ENCODE measurements around the gene SBSN. TPM values are rescaled to one million over a fixed set of nuclear protein-coding genes. Genes with fewer than 3 reads are reported as not detected.

Gene SBSN
- total RNA-seq, 1 experiment from 2014 or later: 0.39 TPM

DNA sequence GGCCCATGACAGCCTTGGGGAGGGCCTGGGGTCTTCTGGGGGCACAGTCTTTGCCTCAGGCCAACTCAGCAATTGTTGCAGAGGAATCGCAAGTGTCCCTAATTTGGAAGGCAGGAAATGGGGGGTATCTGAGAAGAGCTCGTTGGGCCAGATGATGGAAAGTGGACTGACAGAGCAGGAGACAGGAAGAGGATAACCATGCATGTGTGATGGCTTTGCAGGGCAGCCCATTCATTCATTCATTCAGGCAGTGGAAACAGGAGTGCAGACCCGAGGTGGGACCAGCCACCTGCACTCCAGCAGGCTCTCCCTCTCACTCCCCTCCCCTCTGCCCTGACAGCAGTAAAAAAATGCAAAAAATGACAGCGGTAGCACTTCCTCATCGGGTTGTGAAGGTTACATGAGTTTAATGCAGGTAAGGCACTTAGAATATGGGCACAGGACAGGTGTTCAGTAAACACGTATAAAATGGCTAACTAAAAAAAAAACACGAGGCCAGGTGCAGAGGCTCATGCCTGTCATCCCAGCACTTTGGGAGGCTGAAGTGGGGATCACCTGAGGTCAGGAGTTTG lies 12.3 kb upstream of the SBSN start:
- Histone ChIP-seq H3K4me1 (ENCODE audit: control insufficient read depth, insufficient read depth, low read length) (peaks cover 6% of the 10 kb centered on the region; the same call in 1 of the 2 replicates), H3K4me3 (ENCODE audit: low read depth in 2 of 2, low read length in 2 of 2) (no peak overlapping the region), H3K36me3 (ENCODE audit: control insufficient read depth, insufficient read depth, low read length) (peaks cover 4% of the 10 kb centered on the region; the same call in 1 of the 2 replicates), H3K27ac (ENCODE audit: low read length) (no peak overlapping the region), H3K27me3 (ENCODE audit: control insufficient read depth, insufficient read depth, low read length) (no peaks in the 10 kb centered on the region), H3K9me3 (ENCODE audit: control insufficient read depth, insufficient read depth, low read depth, low read length) (no peaks in the 10 kb centered on the region)
- ChIA-PET POLR2A (no interaction called here), CTCF (no interaction called here)
- DNase-seq (ENCODE audit: low read depth, low spot score) (no peak), ATAC-seq (no peak)
- intact Hi-C loops (cut with micrococcal nuclease; ENCODE audit: unreplicated experiment): no loop called here
- no TSS peak for BruUV-seq (replicated peaks)
- no peak for TF ChIP-seq POLR2AphosphoS5 (IDR thresholded peaks at IDR 0.05; ENCODE audit: low read depth, low read length)
- in situ Hi-C loops (cut with HindIII; ENCODE audit: low pct_unique_long_range_greater_than_20kb, low sequenced_read_pairs): no loop called here

DNA sequence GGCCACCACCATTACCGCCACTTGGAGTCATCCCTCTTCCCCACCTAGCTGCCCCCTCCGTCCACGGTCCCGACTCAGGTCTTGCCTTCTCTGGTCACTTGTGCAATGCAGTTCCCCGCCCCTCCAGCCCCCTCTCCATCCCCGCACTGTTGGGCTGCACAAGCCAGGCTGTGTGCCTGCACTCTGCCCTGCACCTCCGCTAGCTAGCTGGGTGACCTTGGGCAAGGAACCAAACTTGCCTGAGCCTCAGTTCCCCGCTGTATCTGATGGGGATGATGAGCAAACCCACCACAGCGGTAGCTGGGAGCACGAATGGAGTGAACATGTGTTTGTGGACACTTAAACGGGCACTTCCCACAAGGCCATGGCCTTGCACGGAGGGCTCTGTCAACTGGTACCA lies 11.7 kb upstream of the SBSN start:
- Histone ChIP-seq H3K4me3 (ENCODE audit: low read depth in 2 of 2, low read length in 2 of 2) (no peak overlapping the region), H3K9me3 (ENCODE audit: control insufficient read depth, insufficient read depth, low read depth, low read length) (no peaks in the 10 kb centered on the region), H3K27me3 (ENCODE audit: control insufficient read depth, insufficient read depth, low read length) (no peaks in the 10 kb centered on the region), H3K4me1 (ENCODE audit: control insufficient read depth, insufficient read depth, low read length) (peaks cover 6% of the 10 kb centered on the region; the same call in 1 of the 2 replicates), H3K36me3 (ENCODE audit: control insufficient read depth, insufficient read depth, low read length) (peaks cover 4% of the 10 kb centered on the region; the same call in 1 of the 2 replicates), H3K27ac (ENCODE audit: low read length) (no peak overlapping the region)
- no peak for DNase-seq (ENCODE audit: low read depth, low spot score)
- CTCF ChIA-PET: no interaction called here
- intact Hi-C loops (cut with micrococcal nuclease; ENCODE audit: unreplicated experiment): no loop called here
- ATAC-seq: no peak
- TF ChIP-seq SIN3A (IDR thresholded peaks at IDR 0.05; ENCODE audit: borderline replicate concordance, insufficient read depth, low read depth, low read length): no peak
- TF ChIP-seq, protein P1, sequence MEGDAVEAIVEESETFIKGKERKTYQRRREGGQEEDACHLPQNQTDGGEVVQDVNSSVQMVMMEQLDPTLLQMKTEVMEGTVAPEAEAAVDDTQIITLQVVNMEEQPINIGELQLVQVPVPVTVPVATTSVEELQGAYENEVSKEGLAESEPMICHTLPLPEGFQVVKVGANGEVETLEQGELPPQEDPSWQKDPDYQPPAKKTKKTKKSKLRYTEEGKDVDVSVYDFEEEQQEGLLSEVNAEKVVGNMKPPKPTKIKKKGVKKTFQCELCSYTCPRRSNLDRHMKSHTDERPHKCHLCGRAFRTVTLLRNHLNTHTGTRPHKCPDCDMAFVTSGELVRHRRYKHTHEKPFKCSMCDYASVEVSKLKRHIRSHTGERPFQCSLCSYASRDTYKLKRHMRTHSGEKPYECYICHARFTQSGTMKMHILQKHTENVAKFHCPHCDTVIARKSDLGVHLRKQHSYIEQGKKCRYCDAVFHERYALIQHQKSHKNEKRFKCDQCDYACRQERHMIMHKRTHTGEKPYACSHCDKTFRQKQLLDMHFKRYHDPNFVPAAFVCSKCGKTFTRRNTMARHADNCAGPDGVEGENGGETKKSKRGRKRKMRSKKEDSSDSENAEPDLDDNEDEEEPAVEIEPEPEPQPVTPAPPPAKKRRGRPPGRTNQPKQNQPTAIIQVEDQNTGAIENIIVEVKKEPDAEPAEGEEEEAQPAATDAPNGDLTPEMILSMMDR (IDR thresholded peaks at IDR 0.05): no peak
- TF ChIP-seq, protein P2, sequence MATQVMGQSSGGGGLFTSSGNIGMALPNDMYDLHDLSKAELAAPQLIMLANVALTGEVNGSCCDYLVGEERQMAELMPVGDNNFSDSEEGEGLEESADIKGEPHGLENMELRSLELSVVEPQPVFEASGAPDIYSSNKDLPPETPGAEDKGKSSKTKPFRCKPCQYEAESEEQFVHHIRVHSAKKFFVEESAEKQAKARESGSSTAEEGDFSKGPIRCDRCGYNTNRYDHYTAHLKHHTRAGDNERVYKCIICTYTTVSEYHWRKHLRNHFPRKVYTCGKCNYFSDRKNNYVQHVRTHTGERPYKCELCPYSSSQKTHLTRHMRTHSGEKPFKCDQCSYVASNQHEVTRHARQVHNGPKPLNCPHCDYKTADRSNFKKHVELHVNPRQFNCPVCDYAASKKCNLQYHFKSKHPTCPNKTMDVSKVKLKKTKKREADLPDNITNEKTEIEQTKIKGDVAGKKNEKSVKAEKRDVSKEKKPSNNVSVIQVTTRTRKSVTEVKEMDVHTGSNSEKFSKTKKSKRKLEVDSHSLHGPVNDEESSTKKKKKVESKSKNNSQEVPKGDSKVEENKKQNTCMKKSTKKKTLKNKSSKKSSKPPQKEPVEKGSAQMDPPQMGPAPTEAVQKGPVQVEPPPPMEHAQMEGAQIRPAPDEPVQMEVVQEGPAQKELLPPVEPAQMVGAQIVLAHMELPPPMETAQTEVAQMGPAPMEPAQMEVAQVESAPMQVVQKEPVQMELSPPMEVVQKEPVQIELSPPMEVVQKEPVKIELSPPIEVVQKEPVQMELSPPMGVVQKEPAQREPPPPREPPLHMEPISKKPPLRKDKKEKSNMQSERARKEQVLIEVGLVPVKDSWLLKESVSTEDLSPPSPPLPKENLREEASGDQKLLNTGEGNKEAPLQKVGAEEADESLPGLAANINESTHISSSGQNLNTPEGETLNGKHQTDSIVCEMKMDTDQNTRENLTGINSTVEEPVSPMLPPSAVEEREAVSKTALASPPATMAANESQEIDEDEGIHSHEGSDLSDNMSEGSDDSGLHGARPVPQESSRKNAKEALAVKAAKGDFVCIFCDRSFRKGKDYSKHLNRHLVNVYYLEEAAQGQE (IDR thresholded peaks at IDR 0.05; ENCODE audit: insufficient read depth in 1 of 2, low read depth in 2 of 2, low read length in 1 of 2): no peak
- no peak for TF ChIP-seq TCF7L2 (IDR thresholded peaks at IDR 0.05; ENCODE audit: low read depth, low read length)
- no peak for TF ChIP-seq POLR2AphosphoS5 (IDR thresholded peaks at IDR 0.05; ENCODE audit: low read depth, low read length)
- in situ Hi-C loops (cut with HindIII; ENCODE audit: low pct_unique_long_range_greater_than_20kb, low sequenced_read_pairs): no loop called here
- POLR2A ChIA-PET: no interaction called here
- BruUV-seq (replicated peaks): no TSS peak

DNA sequence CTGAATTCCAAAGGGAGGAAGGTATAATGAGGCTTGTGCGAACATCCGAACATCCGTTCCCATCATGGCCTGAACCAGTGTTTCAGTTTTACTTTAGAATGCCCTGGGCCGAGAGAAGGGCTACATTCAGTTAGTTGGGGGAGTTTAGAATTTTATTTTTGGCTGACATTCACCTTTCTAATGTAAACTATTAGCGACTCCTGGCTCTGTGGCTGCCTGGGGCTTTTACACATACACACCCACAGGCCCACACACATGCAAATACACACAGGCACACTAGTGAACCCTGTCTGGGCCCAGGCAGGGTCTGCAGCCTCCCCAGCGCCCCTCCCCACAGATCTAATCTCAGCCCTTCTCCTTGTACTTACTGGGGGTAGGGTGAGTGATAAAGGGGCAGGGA lies 11.2 kb upstream of the SBSN start:
- DNase-seq (ENCODE audit: low read depth, low spot score) (no peak), ATAC-seq (no peak)
- Histone ChIP-seq H3K27ac (ENCODE audit: low read length) (no peak overlapping the region), H3K27me3 (ENCODE audit: control insufficient read depth, insufficient read depth, low read length) (no peaks in the 10 kb centered on the region), H3K4me1 (ENCODE audit: control insufficient read depth, insufficient read depth, low read length) (peaks cover 3% of the 10 kb centered on the region; the same call in 1 of the 2 replicates), H3K4me3 (ENCODE audit: low read depth in 2 of 2, low read length in 2 of 2) (no peak overlapping the region), H3K9me3 (ENCODE audit: control insufficient read depth, insufficient read depth, low read depth, low read length) (no peaks in the 10 kb centered on the region), H3K36me3 (ENCODE audit: control insufficient read depth, insufficient read depth, low read length) (no peaks in the 10 kb centered on the region)
- BruUV-seq (replicated peaks): no TSS peak
- CTCF ChIA-PET: no interaction called here
- in situ Hi-C loops (cut with HindIII; ENCODE audit: low pct_unique_long_range_greater_than_20kb, low sequenced_read_pairs): no loop called here
- intact Hi-C loops (cut with micrococcal nuclease; ENCODE audit: unreplicated experiment): no loop called here
- POLR2A ChIA-PET: no interaction called here
- no peak for TF ChIP-seq TCF7L2 (IDR thresholded peaks at IDR 0.05; ENCODE audit: low read depth, low read length)
- TF ChIP-seq, protein P2 (IDR thresholded peaks at IDR 0.05; ENCODE audit: insufficient read depth in 1 of 2, low read depth in 2 of 2, low read length in 1 of 2): no peak
- TF ChIP-seq SIN3A (IDR thresholded peaks at IDR 0.05; ENCODE audit: borderline replicate concordance, insufficient read depth, low read depth, low read length): no peak
- TF ChIP-seq, protein P1 (IDR thresholded peaks at IDR 0.05): no peak
- TF ChIP-seq POLR2AphosphoS5 (IDR thresholded peaks at IDR 0.05; ENCODE audit: low read depth, low read length): no peak

All from Panc1 (cell line).